GF-D8 (cell line): ENCODE measurements around the gene VPS54.
"Not testable (repeated sequence)": the region's sequence is repeated elsewhere in the genome, so short reads cannot be mapped to it uniquely, and the experiment has no call there.

ENCODE experiments used
- DNase-seq: peaks from one replicate; lab custom pipeline; 2025; lab: John Stamatoyannopoulos, UW

The VPS54 gene

GRCh38 chr2:63866009-63866709 lies 153.1 kb downstream of the VPS54 start:
- DNase-seq = no peak

- no peak for DNase-seq
These were observed 153.9 kb downstream of the VPS54 start for GRCh38 chr2:63865159-63865799.

GRCh38 chr2:63863707-63864106 lies 155.5 kb downstream of the VPS54 start:
- no peak for DNase-seq

DNA sequence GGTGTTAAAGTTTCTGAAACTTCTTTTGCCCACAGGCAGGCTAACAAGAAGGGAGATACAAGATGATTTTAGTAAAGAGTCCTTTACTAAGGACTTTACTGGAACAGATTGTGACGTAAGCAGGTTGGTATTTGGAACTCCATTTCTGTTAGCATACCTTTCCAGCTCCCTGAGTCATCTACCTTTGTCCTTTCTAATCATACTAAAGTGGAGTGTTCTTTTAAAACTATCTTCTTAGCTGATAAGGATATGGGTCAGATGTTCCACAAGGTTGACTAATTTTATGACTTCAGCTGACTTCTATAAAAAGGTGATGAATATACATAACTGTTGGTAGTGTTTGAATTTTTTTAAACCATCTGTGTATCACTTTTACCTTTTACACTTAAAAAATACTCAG lies 156.4 kb downstream of the VPS54 start:
- DNase-seq = no peak

- DNase-seq = peak; percentile 12
These were observed 157.9 kb downstream of the VPS54 start for GRCh38 chr2:63861220-63861822.

GRCh38 chr2:63858291-63858690 lies 160.9 kb downstream of the VPS54 start:
- DNase-seq = no peak

DNA sequence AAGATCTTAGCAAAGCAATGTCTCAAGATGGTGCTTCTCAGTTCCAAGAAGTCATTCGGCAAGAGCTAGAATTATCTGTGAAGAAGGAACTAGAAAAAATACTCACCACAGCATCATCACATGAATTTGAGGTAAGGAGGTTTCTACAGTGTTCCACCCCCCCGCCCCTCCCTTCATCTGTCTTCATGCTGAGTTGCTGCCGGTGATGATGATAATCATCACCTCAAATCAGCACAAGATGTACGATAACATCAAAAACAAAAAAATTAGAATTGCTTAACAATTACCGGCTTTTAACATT lies 163.0 kb downstream of the VPS54 start:
- DNase-seq = peak; percentile 98

DNA sequence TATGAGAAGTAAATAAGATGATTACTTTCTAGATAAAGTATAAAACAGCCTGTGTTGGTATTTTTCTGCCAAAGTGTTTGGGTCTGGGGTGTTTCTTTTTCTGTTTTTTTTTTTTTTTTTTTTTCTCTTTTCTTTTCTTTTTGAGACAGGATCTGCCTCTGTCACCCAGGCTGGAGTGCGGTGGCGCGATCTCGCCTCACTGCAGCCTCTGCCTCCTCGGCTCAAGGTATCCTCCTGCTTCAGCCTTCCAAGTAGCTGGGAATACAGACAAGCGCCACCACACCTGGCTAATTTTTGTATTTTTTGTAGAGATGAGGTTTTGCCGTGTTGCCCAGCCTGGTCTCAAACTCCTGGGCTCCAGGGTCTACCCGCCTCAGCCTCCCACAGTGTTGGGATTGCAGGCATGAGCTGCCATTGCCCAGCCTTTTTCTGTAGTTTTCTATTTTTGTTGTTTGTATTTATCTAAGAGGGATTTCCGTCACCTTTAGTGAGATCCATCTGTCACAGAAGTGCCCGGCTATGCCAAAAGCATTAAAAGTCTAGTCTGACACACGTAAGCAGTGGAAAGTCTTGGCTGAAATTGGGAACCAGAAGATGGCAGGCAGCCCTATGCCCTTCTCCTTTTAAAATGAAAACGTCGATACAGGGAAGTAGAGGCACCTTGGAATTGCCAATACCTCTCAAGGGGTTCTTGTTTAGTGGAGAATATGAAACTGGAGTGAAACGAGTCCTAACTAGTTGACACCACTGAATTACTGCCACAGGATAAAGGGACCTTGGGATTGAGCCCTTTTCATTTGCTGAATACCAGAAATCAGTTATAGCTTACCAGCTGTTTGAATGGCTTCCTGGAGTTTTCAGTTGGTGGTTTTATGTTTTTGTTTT lies 163.6 kb downstream of the VPS54 start:
- DNase-seq = no peak

- DNase-seq = peak; percentile 78
These were observed 165.5 kb downstream of the VPS54 start for GRCh38 chr2:63853527-63854310.

- no peak for DNase-seq
These were observed 167.4 kb downstream of the VPS54 start for GRCh38 chr2:63851691-63852311.

DNA sequence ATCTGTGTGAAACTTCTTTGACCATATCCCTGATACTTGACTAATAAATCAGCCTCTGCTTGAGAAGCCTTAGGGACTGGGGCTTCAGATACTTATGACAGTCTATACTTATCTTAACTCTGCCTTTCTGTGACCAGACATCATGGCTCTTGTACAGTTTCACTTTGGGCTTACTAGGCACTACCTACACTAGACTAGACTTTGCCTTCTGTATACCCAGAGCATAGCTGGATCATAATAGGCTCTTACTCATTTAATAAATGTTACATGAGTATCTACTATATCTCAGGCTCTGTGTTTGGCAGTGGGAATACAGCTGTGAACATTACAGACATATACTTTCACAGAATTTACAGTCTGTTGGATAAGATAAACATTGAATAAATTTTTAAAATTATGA lies 168.6 kb downstream of the VPS54 start:
- DNase-seq = no peak

GRCh38 chr2:63850204-63850571 lies 169.0 kb downstream of the VPS54 start:
- no peak for DNase-seq

DNA sequence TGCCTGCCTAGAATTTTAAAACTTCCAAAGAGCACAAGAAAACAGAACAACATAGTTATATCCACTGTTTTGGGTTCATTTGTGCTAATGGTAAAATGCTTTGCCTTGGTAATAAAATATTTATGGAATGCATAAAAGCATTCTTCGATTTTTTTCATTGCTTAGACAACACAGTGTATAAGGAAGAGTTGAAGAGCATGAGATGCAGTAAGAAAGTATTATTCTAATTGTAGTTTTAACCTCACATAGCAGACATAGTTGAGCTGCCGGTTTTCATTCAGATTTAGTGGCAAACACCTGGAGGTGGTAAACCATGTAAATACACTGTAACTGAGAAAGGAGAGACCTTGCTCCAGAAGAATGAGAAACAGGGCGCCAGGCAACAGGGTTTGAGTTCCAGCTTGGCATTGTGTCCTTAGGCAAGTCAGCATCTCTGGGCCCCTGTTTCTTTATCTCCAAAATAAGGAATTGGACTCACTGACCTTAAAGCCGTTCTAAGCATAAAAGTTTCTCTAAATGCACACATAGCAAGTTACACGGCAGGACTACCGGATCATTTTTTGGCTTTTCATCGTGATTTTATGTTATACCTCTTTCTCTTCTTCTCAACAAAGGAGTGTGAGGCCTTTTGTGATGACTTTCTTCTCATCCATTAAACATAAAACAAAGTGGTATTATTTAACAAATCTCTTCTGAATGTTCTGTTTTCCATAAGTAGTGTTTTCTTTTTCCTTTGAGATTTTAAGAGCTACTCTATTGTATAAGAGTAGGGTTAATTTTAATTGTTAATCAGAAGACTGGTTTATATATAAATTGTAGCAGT lies 169.6 kb downstream of the VPS54 start:
- DNase-seq = no peak

DNA sequence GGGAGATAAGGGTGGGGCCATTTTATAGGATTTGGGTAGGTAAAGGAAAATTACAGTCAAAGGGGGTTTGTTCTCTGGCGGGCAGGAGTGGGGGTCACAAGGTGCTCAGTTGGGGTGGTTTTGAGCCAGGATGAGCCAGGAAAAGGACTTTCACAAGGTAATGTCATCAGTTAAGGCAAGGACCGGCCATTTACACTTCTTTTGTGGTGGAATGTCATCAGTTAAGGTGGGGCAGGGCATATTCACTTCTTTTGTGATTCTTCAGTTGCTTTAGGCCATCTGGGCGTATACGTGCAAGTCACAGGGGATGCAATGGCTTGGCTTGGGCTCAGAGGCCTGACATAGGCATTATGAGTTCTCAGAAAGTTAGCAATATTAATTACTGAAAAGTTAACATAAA lies 171.7 kb downstream of the VPS54 start:
- not testable (repeated sequence) for DNase-seq

DNA sequence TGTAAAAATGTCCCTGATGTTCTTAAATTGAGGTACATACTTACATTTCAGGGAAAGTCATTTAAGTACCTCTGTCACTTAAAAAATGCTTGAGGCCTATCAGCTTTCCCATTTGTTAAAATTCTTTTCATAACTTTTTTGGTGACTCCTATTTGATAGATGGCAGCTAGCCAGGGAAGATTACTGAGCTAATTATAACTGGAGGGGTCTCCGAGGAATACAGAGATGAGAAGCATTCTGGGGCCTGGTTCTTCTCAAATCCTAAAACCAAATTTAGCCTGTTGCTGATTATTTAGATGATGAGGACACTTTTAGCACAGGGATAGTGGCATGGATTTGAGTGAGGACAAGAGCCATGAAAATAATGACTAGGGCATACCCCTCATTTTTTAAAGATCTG lies 172.7 kb downstream of the VPS54 start:
- DNase-seq = no peak

- DNase-seq = no peak
These were observed 173.4 kb downstream of the VPS54 start for GRCh38 chr2:63845866-63846265.

DNA sequence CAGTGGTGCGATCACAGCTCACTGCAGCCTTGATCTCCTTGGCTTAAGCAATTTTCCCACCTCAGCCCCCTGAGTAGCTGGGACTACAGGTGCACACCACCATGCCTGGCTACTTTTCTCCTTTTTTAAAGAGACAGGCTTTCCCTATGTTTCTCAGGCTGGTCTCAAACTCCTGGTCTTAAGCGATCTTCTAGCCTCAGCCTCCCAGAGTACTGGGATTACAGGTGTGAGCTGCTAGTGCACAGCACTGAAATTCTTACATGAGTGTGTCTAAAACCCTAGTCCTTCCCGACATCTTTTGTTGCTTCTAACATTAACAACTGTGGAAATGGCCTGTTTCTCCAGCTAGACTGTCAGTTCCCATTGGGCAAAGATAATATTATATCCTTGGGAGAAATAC lies 174.6 kb downstream of the VPS54 start:
- no peak for DNase-seq

- DNase-seq = no peak
These were observed 175.4 kb downstream of the VPS54 start for GRCh38 chr2:63843791-63844190.

DNA sequence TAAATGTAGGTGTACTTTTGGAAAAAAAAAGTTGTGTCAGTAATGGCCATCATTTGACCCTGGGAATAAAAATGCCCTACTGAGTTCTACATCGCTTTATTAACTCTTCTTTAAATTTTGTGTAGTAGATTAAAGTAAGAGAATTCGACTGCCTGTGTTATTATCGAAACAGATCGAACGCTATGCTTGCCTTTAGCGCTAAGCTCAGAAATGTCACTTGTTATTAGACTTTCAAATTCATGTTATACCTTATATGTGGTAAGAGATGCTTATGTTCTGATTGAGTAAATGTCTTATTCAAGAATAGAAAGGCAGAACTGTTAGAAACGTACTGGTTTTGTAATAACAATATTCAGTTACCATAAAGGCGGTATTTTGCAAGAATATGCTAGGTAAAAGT lies 176.1 kb downstream of the VPS54 start:
- no peak for DNase-seq
